BJ (cell line): ENCODE measurements around the gene GHRHR. TPM values are rescaled to one million over a fixed set of nuclear protein-coding genes. Genes with fewer than 3 reads are reported as not detected.

Experiments
- CTCF ChIA-PET: fragments of 350-600 bp; formaldehyde crosslinking; extraction: SDS; loops from one replicate; lab custom pipeline; 2021; ENCODE audit warnings: antibody characterized with exemption, inconsistent platforms; lab: Yijun Ruan, JAX
- POLR2A ChIA-PET: fragments of 300-600 bp; sonication (Branson Sonifier 250); formaldehyde crosslinking; extraction: SDS; loops from one replicate; lab custom pipeline; 2021; ENCODE audit warnings: antibody characterized with exemption; lab: Charles Lee
- DNase-seq: peaks from one replicate; pipeline ENCODE4 v3.0.0-alpha.2; 2011; ENCODE audit warnings: low read depth
- H3K27me3 ChIP-seq: 2 replicates; pipeline ENCODE4 v1.6.0; 2011; ENCODE audit warnings: low read length; ENCODE audit not compliant: control insufficient read depth, insufficient read depth
- H3K36me3 ChIP-seq: 2 replicates; pipeline ENCODE4 v1.5.1; 2011; ENCODE audit warnings: low read length; ENCODE audit not compliant: control insufficient read depth, insufficient read depth
- H3K4me3 ChIP-seq: 2 replicates; pipeline ENCODE4 v1.5.1; 2011; ENCODE audit warnings: low read depth, mild to moderate bottlenecking, control low read depth, low read length
- CTCF ChIP-seq: IDR thresholded peaks from 2 replicates; pipeline ENCODE4 v1.5.1; 2011; ENCODE audit warnings: low read depth, mild to moderate bottlenecking, control low read depth, inconsistent platforms, low read length, moderate library complexity; ENCODE audit not compliant: insufficient read depth
- polyA plus RNA-seq: library from polyadenylated mRNA; depleted of rRNA; stranded (reverse); fragments of >200 nt; gene quantifications from 2 replicates; pipeline ENCODE4 v1.2.3, GENCODE V29; 2011

The GHRHR gene
- polyA plus RNA-seq, 1 experiment: not detected

- Histone ChIP-seq H3K27me3 (peaks cover 2% of the 10 kb centered on the region; the same call in 1 of the 2 replicates), H3K4me3 (no peak overlapping the region), H3K36me3 (no peaks in the 10 kb centered on the region)
- ChIA-PET CTCF (no interaction called here), POLR2A (no interaction called here)
- DNase-seq: no peak
- TF ChIP-seq CTCF: no peak
Observed at GRCh38 chr7:31006857-31007256, 43.1 kb downstream of the GHRHR start.

- TF ChIP-seq CTCF: no peak
- no peaks in the 10 kb centered on the region for H3K36me3 ChIP-seq
- H3K4me3 ChIP-seq: no peak overlapping the region
- ChIA-PET CTCF (no interaction called here), POLR2A (no interaction called here)
- no peak for DNase-seq
- H3K27me3 ChIP-seq: peaks cover 2% of the 10 kb centered on the region; the same call in 1 of the 2 replicates
Observed at GRCh38 chr7:31007634-31008033, 43.9 kb downstream of the GHRHR start.

- H3K27me3 ChIP-seq: peaks cover 5% of the 10 kb centered on the region; the same call in 1 of the 2 replicates
Observed at GRCh38 chr7:31014826-31015225, 51.1 kb downstream of the GHRHR start.

DNA sequence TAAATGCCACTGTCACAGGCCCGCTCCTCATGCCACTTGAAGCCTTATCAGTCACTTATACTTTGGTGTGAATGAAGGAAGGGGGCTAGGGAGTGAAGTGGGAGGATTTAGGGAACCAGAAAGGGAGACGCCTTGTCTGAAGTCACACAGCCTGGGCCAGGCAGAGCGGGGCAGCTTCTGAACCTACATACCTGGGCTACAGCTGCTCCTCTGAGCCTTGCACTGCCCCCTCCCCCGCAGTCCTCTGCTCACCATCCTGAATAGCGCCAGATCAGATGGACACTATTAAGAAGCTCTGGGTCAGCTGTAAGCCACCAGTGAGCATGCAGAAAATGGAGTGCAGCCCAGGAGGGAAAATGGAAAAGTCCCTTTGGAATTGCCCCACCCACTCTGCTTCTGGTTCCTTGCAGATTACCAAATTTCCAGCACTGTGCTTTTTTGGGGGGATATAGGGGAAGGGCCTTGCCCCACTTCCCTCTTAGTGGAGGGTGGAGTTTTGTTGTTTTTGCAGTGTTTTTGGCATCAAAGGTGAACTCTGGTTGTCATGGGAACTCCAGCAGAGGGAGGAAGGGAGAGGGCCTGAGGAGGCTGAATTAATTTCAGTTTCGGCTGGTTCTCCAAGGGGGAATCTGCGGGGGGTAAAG, 53.4 kb downstream of the GHRHR start:
- CTCF ChIA-PET: no interaction called here

More at GRCh38 chr7:31014826-31015225, 51.1 kb downstream of the GHRHR start:
- no peaks in the 10 kb centered on the region for H3K36me3 ChIP-seq
- ChIA-PET POLR2A (no interaction called here), CTCF (interaction anchor here (1.2 to 2.3 kb wide), 2 partner anchors 31 to 76 kb away, joined by 4 to 6 read pairs; no protein-coding TSS in a partner anchor)
- no peak overlapping the region for H3K4me3 ChIP-seq
- no peak for DNase-seq
- no peak for TF ChIP-seq CTCF

More for the DNA sequence above, 53.4 kb downstream of the GHRHR start:
- POLR2A ChIA-PET: no interaction called here
- H3K36me3 ChIP-seq: no peaks in the 10 kb centered on the region
- TF ChIP-seq CTCF: no peak
- peaks cover 3% of the 10 kb centered on the region; the same call in 1 of the 2 replicates for H3K27me3 ChIP-seq
- DNase-seq: no peak
- no peak overlapping the region for H3K4me3 ChIP-seq
